C4-2B (cell line): ENCODE data around the gene TGM4.

ENCODE experiments used
- H3K27ac ChIP-seq: fragments of 450-650 bp; 2 replicates; pipeline ENCODE4 v1.5.1; 2017
- ZFX ChIP-seq: fragments of 450-650 bp; IDR thresholded peaks from 2 replicates; pipeline ENCODE4 v1.6.1; 2017
- TF ChIP-seq, protein P1 (sequence below): fragments of 450-650 bp; conservative IDR thresholded peaks from 2 replicates; pipeline ENCODE4 v1.5.1; 2017; ENCODE audit warnings: mild to moderate bottlenecking

Gene TGM4

GRCh38 chr3:44955917-44956316, 81.5 kb downstream of the TGM4 start:
- no peak for TF ChIP-seq ZFX
- TF ChIP-seq, protein P1, sequence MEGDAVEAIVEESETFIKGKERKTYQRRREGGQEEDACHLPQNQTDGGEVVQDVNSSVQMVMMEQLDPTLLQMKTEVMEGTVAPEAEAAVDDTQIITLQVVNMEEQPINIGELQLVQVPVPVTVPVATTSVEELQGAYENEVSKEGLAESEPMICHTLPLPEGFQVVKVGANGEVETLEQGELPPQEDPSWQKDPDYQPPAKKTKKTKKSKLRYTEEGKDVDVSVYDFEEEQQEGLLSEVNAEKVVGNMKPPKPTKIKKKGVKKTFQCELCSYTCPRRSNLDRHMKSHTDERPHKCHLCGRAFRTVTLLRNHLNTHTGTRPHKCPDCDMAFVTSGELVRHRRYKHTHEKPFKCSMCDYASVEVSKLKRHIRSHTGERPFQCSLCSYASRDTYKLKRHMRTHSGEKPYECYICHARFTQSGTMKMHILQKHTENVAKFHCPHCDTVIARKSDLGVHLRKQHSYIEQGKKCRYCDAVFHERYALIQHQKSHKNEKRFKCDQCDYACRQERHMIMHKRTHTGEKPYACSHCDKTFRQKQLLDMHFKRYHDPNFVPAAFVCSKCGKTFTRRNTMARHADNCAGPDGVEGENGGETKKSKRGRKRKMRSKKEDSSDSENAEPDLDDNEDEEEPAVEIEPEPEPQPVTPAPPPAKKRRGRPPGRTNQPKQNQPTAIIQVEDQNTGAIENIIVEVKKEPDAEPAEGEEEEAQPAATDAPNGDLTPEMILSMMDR: no peak
- no peak overlapping the region for H3K27ac ChIP-seq

GRCh38 chr3:44957986-44958385, 83.6 kb downstream of the TGM4 start:
- no peak overlapping the region for H3K27ac ChIP-seq
- TF ChIP-seq ZFX: no peak
- TF ChIP-seq, protein P1: no peak

- peak overlapping the region; percentile 24 for H3K27ac ChIP-seq
- no peak for TF ChIP-seq ZFX
- TF ChIP-seq, protein P1: no peak
Observed at GRCh38 chr3:44958386-44958785, 84.0 kb downstream of the TGM4 start.

DNA sequence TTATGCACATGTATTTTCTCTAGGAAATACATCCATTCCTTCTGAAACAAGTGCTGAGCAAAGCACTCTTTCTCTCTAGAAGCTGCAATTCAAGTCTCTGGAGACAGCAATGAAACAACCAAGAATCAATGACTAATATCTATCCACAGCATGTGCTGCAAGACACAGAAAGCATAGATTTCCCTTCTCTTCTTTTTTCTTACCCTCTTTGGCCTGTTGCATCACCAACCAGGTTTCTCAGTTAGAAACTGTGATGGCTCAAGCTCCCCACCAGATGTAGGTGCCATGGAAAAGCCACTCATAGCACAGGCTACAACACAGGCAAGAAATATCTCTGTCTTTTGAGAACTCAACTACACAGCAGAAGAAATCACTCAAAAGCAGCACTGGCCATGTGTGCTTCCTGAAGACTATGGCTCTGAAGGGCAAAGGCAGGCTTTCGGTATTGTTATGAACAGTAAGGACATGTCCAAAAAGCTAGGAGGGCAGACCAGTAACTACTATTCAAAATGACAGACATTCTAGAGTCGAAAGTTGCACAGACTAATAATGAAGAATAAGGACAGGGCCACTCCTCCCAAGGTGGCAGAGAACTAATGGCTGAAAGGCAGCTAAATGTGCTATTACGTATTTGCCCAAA, 86.1 kb downstream of the TGM4 start:
- H3K27ac ChIP-seq: no peak overlapping the region
- TF ChIP-seq ZFX: no peak
- TF ChIP-seq, protein P1: no peak

DNA sequence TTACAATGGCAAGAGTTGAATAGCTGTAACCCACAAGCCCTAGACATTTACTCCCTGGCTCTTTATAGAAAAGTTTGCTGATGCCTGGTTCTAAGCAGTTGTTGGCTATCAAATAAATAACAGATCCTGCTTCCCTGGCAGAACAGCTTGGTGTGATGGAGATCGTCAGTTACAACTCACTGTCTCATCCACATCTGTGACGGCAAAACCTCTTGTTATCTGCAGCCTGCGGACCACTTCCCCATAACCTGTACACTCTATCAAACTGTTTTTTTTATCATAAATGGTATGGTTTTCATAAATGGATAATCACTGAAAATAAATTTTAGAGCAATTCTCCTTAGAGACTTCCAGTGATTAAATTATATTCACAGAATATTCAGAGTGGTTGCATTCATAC, 87.5 kb downstream of the TGM4 start:
- TF ChIP-seq, protein P1: no peak
- no peak for TF ChIP-seq ZFX

DNA sequence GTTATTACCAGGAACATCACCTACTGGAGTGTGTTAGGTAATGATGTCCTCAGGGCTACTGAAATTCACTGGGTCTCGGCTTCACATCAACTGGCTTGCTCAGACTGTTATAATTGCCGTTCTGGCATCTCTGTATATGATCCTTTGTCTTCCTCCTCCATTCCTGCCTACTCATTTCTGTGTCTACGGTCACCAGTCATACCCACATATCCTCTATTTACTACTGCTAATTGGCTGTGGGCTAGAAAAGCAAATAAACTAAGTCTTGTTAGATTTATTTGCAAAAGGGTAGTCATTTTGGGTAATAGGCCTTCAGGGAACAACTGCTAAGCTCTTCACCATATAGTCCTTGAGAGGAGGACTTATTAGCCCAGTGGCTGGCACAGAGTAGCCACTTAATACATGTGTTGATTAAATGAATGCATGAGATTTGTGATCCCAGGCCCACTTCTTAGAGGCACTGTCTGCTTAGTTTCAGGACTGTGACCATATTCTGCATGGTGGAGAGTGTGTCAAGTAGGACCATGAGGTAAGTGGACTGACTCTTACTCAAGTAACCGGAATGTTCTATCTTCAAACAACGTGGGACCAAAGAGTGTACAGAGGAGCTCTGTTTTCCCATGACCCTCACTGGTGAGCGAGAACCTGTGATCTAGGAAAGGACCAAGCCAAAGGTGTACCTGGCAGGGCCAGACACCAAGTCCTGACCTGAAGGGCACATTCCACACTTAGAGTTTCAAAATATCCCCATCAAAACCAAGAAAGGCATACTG, 88.4 kb downstream of the TGM4 start:
- no peak for TF ChIP-seq ZFX
- TF ChIP-seq, protein P1: no peak
- H3K27ac ChIP-seq: no peak overlapping the region

More for the DNA sequence above, 87.5 kb downstream of the TGM4 start:
- no peak overlapping the region for H3K27ac ChIP-seq

DNA sequence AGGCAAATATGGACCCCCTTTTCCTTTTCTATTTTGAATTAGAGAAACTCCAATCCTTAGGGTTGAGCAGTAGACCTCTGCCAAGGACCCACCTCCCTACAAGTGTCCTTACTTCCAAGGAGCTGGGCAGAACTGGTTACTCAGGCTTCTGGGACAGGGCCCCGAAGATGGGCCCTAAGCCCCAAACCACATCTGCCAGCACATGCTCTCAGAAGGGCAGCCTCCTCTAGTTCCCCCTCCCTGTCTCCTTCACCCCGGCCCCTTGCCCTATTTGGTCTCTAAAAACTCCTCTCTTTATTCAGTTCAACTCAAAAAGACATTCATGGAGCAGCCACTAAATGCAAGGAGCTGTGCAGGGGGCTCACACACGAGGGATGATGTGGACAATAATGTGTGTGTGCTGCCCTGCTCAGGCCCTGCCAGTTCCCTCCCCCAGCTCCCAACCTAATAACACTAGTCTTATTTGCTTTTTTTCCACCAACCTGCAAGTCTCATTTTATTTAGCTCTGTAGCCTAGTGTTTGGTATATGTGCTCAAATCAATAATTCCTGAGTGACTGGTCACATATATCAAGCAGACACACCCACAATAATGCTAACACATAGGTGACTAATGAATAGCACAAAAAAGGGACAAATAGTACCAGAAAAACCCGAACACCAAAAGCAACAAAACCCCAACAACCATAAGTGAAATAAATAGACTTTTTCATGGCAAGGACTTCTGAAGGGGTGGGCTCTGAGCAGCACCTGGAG, 89.3 kb downstream of the TGM4 start:
- H3K27ac ChIP-seq: no peak overlapping the region
- TF ChIP-seq ZFX: no peak
- TF ChIP-seq, protein P1: no peak
